Heart left ventricle (tissue), 16 donors: ENCODE results near the gene APLNR. TPM values are rescaled to one million over a fixed set of nuclear protein-coding genes. Genes with fewer than 3 reads are reported as not detected.
A peak's percentile ranks its signal among the peaks of the same experiment; 100 is the strongest.

Source experiments
- ATAC-seq, 4 donors: fragments of 200-7000 bp; cut with Tn5 transposase; one replicate each; pipeline ENCODE4 v1.9.1; 2020 to 2022; ENCODE audit warnings: moderate library complexity in 4 of 4, mild to moderate bottlenecking in 3 of 4, moderate number of reproducible peaks in 1 of 4
- DNase-seq, 5 donors: peaks; one replicate each; pipeline ENCODE4 v3.0.0-alpha.2; 2020
- H3K27ac ChIP-seq, 12 donors: fragments of 200-600 bp; sonication (generic) in 4 of 12; one replicate each; pipeline versions ENCODE4 v1.5.0 to v1.8.0; 2016 to 2022; ENCODE audit warnings: mild to moderate bottlenecking in 2 of 12
- H3K27me3 ChIP-seq, 9 donors: fragments of 200-600 bp; sonication (generic) in 2 of 9; one replicate each; pipeline versions ENCODE4 v1.5.1 to v1.8.0; 2016 to 2022; ENCODE audit warnings: mild to moderate bottlenecking in 3 of 9
- H3K36me3 ChIP-seq, 9 donors: fragments of 200-600 bp; sonication (generic) in 2 of 9; one replicate each; pipeline versions ENCODE4 v1.5.0 to v1.8.0; 2018 to 2022; ENCODE audit warnings: mild to moderate bottlenecking in 2 of 9
- H3K4me1 ChIP-seq, 12 donors: fragments of 200-600 bp; sonication (generic) in 4 of 12; one replicate each; pipeline versions ENCODE4 v1.5.0 to v1.8.0; 2016 to 2022; ENCODE audit warnings: mild to moderate bottlenecking in 3 of 12
- H3K4me3 ChIP-seq, 12 donors: fragments of 200-600 bp; sonication (generic) in 4 of 12; one replicate each; pipeline versions ENCODE4 v1.5.0 to v1.8.0; 2017 to 2022; ENCODE audit warnings: mild to moderate bottlenecking in 9 of 12, moderate library complexity in 4 of 12
- H3K9me3 ChIP-seq, 12 donors: fragments of 200-600 bp; sonication (generic) in 4 of 12; one replicate each; pipeline versions ENCODE4 v1.5.0 to v1.8.0; 2016 to 2022; ENCODE audit warnings: mild to moderate bottlenecking in 1 of 12
- POLR2A ChIP-seq, 2 donors: fragments of 450-650 bp; IDR thresholded peaks; one replicate each; pipeline ENCODE4 v1.6.1; 2017; ENCODE audit warnings: antibody characterized with exemption in 2 of 2, mild to moderate bottlenecking in 2 of 2, moderate library complexity in 2 of 2
- WGBS, 4 donors: extraction: QIAGEN DNeasy Blood & Tissue Kit in 2 of 4; methylation state at CpG; one replicate each; pipeline versions ENCODE4 v1.1.5 to v1.1.7; 2013 to 2018; 5-methylcytosine and 5-hydroxymethylcytosine counted together
- intact Hi-C, 10 donors: fragments of 100-400 bp; cut with DNase I; formaldehyde crosslinking; loops; one replicate each; pipeline versions ENCODE4 v1.11.1 to v1.14.2; 2022
- polyA plus RNA-seq, 2 donors: library from polyadenylated mRNA; stranded (reverse); fragments of 200-250 nt; gene quantifications; one replicate each; pipeline ENCODE4 v1.2.3, GENCODE V29; 2013
- total RNA-seq, 9 donors: library from RNA; depleted of rRNA in 2 of 9; stranded (reverse); fragments of >200 nt in 2 of 9; fragmentation: NEBNext Ultra II Directional in 3 of 9; extraction: Animal tissue kit (Norgen Biotek cat#: 25700) in 3 of 9; gene quantifications; one replicate each; pipeline versions ENCODE4 v1.1.0 to v1.2.4, GENCODE V29; 2016 to 2023
- TF ChIP-seq, protein P1 (sequence below), 12 donors: fragments of 200-600 bp; sonication (generic) in 4 of 12; IDR thresholded peaks; one replicate each; pipeline versions ENCODE4 v1.5.0 to v1.8.0; 2018 to 2022; ENCODE audit warnings: antibody characterized with exemption in 12 of 12, mild to moderate bottlenecking in 5 of 12
- donor health status: ischemic (EF 13 %, LVEDD 7.1; RV severe dilation, severe dysfunction).
- donor health status: healthy with polysubstance abuse.
- donor health status: DM: no; HTN: yes; CAD: no.
- donor health status: DM: no; HTN: no; CAD: no.
- donor health status: ischemic (EF 25% LVEDD 6.9; RV normal size, moderate dysfunction).
- donor health status: ischemic (EF 25% LVEDD 5.7; RV mildly dilated, moderate dysfunction).
- donor health status: healthy.
- donor health status: DM: yes; HTN: yes; CAD: no.
- donor health status: ischemic (EF 35%, LVEDD 5.7; RV mildly dilated, moderate dysfunction).
- donor health status: nonischemic (EF 11% LVEDD 7.7; RV severe dilation, severe dysfunction).
- donor health status: DM: yes; HTN: yes; CAD: no.
- donor health status: PGD.
- donor health status: ischemic (EF 29% LVEDD 5.4; RV normal size, mild dysfunction).
- donor health status: nonischemic (EF 23%, LVEDD 6.1; RV moderate dilation, normal function).

APLNR gene
- total and polyA plus RNA-seq, 11 donors, result 1.1 to 63.3 (median 9.4) TPM

DNA sequence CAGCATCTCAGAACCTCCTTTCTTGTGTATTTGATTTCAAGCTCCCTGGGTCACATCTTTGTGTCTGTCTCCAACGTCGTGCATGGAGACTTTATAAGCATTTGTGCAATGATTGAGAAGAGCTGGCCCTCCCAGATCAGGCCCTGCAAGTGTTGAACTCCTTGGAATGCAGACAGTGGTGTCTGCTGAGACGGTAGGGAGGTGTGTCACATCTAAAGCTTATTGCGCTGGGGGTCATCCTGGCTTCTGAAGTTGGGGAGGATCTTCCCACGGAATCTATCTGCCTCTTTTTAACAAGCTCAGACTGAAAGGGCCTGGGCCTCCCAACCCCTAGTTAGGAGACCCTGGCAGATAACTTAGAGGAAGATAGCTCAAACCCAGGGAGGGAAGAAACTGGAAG, 6.7 kb downstream of the APLNR start:
- Histone ChIP-seq H3K4me1 (peaks cover 0 to 54% (median 25%) of the 10 kb centered on the region in 12 donors), H3K4me3 (no peak overlapping the region), H3K36me3 (no peaks in the 10 kb centered on the region), H3K27me3 (peaks cover 0 to 43% (median 0%) of the 10 kb centered on the region in 9 donors), H3K27ac (peak overlapping the region in 6 of 12 donors; percentile 15 to 72 (median 38)), H3K9me3 (peaks cover 0 to 7% (median 0%) of the 10 kb centered on the region in 12 donors)
- no peak for TF ChIP-seq POLR2A (IDR thresholded peaks at IDR 0.05)
- TF ChIP-seq, protein P1, sequence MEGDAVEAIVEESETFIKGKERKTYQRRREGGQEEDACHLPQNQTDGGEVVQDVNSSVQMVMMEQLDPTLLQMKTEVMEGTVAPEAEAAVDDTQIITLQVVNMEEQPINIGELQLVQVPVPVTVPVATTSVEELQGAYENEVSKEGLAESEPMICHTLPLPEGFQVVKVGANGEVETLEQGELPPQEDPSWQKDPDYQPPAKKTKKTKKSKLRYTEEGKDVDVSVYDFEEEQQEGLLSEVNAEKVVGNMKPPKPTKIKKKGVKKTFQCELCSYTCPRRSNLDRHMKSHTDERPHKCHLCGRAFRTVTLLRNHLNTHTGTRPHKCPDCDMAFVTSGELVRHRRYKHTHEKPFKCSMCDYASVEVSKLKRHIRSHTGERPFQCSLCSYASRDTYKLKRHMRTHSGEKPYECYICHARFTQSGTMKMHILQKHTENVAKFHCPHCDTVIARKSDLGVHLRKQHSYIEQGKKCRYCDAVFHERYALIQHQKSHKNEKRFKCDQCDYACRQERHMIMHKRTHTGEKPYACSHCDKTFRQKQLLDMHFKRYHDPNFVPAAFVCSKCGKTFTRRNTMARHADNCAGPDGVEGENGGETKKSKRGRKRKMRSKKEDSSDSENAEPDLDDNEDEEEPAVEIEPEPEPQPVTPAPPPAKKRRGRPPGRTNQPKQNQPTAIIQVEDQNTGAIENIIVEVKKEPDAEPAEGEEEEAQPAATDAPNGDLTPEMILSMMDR (IDR thresholded peaks at IDR 0.05), result no peak
- intact Hi-C loops, result no loop called here
- whole genome bisulfite sequencing, 4 donors, result 36 to 62% (median 52%) methylated on average over 5 of the region's 5 CpGs
- ATAC-seq (no peak), DNase-seq (no peak)

DNA sequence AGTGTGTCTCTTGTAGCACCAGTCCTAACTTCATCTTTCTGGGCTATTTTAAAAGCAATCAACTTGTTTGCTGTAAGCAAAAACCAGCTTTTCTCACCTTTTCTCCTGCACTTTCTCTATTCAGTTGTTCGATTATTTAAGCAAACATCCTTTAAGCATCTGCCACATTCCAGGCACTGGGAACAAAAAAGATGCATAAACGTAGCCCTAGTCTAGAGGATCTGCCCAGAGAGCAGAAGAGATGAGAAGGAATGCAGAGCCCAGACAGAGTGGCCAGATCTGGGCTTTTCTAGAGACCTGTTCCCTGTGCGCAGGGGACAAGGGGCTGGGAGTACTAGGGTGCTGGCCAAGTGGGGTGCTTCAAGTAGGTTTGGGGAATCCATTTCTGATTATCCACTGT, 8.4 kb downstream of the APLNR start:
- Histone ChIP-seq H3K4me1 (peaks cover 0 to 54% (median 20%) of the 10 kb centered on the region in 12 donors), H3K4me3 (no peak overlapping the region), H3K36me3 (no peaks in the 10 kb centered on the region), H3K27ac (no peak overlapping the region), H3K27me3 (peaks cover 0 to 31% (median 0%) of the 10 kb centered on the region in 9 donors), H3K9me3 (peaks cover 0 to 7% (median 0%) of the 10 kb centered on the region in 12 donors)
- WGBS, 4 donors, result 77 to 82% (median 80%) methylated on average over 3 of the region's 3 CpGs
- no peak for TF ChIP-seq POLR2A (IDR thresholded peaks at IDR 0.05)
- TF ChIP-seq, protein P1 (IDR thresholded peaks at IDR 0.05), result no peak
- ATAC-seq, result no peak
- DNase-seq, result no peak
- intact Hi-C loops, result no loop called here

DNA sequence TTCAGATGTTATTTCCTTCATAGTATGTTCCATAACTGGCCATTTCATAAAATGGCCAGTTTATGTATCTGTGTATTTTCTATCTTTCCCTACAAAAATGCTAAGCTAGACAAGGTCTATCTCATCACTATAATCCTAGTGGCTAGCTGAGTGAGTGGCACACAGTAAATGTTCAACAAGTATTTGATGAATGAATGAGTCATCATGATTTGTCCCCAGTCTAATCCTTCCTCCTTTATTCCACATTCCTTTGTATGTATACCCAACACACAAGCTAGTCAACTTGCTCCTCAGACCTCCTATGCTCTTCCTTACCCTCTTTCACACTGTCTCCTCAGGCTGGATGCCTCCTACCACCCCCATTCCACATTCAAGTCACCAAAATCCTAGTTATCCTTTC, 12.5 kb downstream of the APLNR start:
- Histone ChIP-seq H3K27ac (no peak overlapping the region), H3K9me3 (peaks cover 0 to 7% (median 0%) of the 10 kb centered on the region in 12 donors), H3K4me3 (no peak overlapping the region), H3K4me1 (peaks cover 0 to 32% (median 8%) of the 10 kb centered on the region in 12 donors), H3K36me3 (no peaks in the 10 kb centered on the region), H3K27me3 (no peaks in the 10 kb centered on the region)
- ATAC-seq, result no peak
- TF ChIP-seq, protein P1 (IDR thresholded peaks at IDR 0.05), result no peak
- no peak for TF ChIP-seq POLR2A (IDR thresholded peaks at IDR 0.05)
- no peak for DNase-seq
- intact Hi-C loops, result no loop called here

DNA sequence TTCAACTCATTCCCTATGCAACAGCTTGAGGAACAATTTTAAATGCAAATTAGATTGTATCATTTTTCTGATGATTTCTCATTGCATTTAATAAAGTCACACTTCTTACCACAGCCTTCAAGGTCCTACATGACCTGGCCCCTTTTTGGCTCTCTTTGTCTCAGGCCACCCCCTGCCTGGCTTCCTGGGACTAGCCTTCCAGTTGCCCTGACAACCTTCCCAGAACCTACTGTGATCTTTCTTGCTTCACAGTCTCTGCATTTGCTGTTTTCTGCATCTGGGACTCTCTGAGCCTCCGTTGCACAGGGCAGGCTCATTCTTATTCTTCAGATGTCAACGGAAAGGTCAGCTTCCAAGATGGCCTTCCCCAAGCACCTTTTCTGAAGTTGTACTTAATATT, 12.9 kb downstream of the APLNR start:
- DNase-seq (no peak), ATAC-seq (no peak)
- TF ChIP-seq, protein P1 (IDR thresholded peaks at IDR 0.05), result no peak
- TF ChIP-seq POLR2A (IDR thresholded peaks at IDR 0.05), result no peak
- Histone ChIP-seq H3K27me3 (no peaks in the 10 kb centered on the region), H3K36me3 (no peaks in the 10 kb centered on the region), H3K27ac (no peak overlapping the region), H3K4me1 (peaks cover 0 to 36% (median 11%) of the 10 kb centered on the region in 12 donors), H3K4me3 (no peak overlapping the region), H3K9me3 (peaks cover 0 to 7% (median 0%) of the 10 kb centered on the region in 12 donors)
- WGBS, 4 donors, result 85 to 91% (median 90%) methylated on average over 2 of the region's 2 CpGs
- intact Hi-C loops, result no loop called here
